HG03135 (cell line): ENCODE measurements around the gene IKBIP.
"Not testable (repeated sequence)": the region's sequence is repeated elsewhere in the genome, so short reads cannot be mapped to it uniquely, and the experiment has no call there.

Experiments
- ATAC-seq: cut with Tn5 transposase; IDR thresholded peaks from one replicate; pipeline ENCODE4 v1.9.1; 2021; ENCODE audit warnings: mild to moderate bottlenecking, moderate library complexity; ENCODE audit not compliant: unreplicated experiment

IKBIP gene

GRCh38 chr12:98578821-98579220, 65.8 kb downstream of the IKBIP start:
- ATAC-seq: no peak

GRCh38 chr12:98578392-98578791, 66.2 kb downstream of the IKBIP start:
- ATAC-seq: no peak

- not testable (repeated sequence) for ATAC-seq
Observed at GRCh38 chr12:98576795-98577194, 67.8 kb downstream of the IKBIP start.

- no peak for ATAC-seq
Observed at GRCh38 chr12:98575013-98575412, 69.6 kb downstream of the IKBIP start.
